NCI-H146 treated with DMSO at 0.1 percent for 48 hours (cell line): ENCODE data around the gene MYG1.
"Not testable (repeated sequence)": the region's sequence is repeated elsewhere in the genome, so short reads cannot be mapped to it uniquely, and the experiment has no call there.

Experiments
- DNase-seq: peaks from one replicate; lab custom pipeline; 2025; ENCODE audit not compliant: unreplicated experiment; lab: John Stamatoyannopoulos, UW

The MYG1 gene

DNA sequence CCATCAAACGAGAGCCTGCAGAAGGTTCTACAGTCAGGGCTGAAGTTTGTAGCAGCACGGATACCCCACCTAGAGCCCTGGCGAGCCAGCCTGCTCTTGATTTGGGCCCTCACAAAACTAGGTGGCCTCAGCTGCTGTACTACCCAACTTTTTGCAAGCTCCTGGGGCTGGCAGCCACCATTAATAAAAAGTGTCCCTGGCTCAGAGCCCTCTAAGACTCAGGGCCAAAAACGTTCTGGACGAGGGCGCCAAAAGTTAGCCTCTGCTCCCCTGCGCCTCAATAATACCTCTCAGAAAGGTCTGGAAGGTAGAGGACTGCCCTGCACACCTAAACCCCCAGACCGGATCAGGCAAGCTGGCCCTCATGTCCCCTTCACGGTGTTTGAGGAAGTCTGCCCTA, 13.0 kb upstream of the MYG1 start:
- no peak for DNase-seq

DNA sequence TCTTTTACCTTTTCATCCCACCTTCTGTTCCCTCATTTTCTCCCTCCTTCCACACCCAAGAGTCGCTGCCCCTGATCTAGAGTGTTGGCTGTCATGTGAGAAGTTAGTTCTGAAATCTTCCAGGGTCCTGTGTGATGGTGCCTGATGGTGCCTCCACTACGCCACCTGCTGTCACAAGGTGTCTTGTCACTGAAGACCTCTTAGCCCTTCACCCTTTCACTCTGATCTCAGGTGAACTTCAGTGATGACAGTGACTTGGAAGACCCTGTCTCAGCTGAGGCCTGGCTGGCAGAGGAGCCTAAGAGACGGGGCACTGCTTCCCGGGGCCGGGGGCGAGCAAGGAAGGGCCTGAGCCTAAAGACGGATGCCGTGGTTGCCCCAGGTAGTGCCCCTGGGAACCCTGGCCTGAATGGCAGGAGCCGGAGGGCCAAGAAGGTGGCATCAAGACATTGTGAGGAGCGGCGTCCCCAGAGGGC, 11.7 kb upstream of the MYG1 start:
- peak; percentile 7 for DNase-seq

DNA sequence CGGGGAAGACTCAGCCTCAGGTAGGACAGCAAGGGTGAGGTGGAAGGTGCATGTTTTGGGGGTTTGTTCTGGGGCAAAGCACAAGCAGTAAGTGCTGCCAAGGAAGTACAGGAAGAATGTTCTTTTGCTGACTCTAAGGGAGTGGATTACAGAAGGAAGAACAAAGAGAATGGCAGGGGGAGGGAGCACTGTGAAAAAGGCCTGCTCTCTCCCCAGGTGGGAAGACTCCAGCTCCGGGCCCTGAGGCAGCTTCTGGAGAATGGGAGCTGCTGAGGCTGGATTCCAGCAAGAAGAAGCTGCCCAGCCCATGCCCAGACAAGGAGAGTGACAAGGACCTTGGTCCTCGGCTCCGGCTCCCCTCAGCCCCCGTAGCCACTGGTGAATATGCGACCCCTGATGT, 11.2 kb upstream of the MYG1 start:
- no peak for DNase-seq

DNA sequence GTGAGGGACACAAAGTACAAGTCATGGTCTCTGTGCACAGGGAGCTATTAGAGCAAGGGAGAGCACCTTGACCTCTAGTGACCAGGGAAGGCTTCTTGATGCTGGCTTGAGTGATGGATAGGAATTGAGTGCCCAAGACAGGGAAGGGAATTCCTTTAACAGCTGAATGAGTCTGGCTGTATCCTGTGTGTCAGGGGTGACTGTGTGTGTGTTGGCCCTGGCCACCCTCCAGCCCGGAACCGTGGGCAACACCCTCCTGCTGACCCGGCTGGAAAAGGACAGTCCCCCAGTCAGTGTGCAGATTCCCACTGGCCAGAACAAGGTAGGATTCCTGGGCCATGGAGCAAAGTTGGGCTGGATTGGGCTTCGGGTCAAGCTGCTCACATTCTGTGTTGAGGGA, 9.6 kb upstream of the MYG1 start:
- no peak for DNase-seq

DNA sequence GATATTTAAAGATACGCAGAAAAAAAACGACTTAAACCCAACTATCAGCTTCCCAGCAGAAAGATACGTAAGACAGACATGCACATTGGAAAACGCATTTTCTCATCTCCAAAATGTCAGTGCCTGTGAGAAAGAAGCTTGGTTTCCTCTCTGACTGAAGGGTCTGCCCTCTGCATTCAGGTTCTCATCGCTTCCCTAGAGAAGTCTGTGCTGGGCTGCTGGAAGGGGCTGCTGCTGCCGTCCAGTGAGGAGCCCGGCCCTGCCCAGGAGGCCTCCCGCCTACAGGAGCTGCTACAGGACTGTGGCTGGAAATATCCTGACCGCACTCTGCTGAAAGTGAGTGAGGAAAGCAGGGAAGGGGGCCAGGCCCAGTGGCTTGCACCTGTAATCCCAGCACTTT, 8.8 kb upstream of the MYG1 start:
- DNase-seq, result no peak

DNA sequence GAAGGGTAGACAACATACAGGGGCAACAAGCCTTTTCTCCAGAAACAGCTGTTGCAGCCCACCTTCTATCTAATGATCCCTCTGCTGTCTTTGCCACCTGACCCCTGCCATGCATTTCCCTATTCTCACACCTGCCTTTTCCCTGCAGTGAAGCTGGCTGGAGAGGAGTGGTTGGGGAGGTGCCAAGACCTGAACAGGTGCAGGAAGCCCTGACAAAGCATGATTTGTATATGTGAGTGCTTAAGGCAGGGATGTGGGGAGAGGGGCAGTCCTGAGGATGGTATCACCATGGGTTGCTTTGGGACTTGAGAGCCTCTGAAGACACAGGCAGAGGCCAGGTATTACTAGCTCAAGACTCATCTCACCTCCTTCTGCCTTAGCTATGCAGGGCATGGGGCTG, 7.1 kb upstream of the MYG1 start:
- DNase-seq, result no peak

DNA sequence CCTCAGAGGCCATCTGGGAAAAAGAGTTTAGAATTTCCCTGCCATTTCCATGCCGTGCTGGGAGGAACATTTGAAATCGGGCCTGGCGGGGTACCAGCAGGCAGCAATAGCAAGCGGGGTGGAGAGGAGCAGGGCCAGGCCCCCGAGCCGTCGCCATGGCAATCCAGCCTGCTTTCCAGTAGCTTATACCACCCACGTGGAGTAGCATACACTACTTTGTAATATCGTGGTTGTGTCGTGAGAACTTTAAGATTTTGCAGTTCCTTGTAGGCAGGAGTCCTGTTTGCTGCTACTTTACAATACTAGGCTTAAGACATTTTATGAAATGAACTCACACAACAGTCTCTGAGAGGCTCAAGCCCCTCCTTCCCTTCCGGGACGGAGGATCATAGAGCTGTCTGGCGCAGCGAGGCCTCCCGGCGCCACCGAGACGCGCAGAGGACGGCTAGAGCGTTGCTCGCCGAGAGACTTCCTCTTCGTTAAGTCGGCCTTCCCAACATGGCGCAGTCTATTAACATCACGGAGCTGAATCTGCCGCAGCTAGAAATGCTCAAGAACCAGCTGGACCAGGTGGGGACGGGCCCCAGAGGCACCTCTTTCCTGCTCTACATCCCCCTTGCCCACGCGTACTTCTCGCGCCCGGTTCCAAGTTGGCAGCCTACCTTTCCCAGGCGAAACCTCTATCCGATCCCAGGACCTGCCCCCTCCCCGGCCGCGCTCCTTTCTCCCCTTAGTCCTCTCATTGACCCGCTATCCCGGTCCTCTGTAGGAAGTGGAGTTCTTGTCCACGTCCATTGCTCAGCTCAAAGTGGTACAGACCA, 4.2 kb upstream of the MYG1 start, which contains the start of gene PFDN5:
PFDN5 (plus strand) TSS at position 473 of the 821 bp plus-strand sequence; CDS start at position 499, 26 bp downstream.
- peak; percentile 74 for DNase-seq

DNA sequence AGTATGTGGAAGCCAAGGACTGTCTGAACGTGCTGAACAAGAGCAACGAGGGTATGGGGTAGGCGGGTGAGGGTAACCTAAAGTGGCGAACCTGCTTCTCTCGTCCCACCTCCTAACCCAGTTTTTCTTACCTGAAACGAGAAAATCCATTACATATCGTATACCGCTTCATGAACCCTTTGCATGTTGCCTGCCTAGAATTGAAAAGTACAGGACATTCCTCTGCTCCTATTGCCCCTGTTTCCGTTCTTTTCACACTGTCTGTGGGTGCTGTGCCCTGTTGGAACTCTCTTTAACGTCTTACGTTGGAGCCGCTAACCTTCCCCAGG, 3.6 kb upstream of the MYG1 start:
- DNase-seq, result no peak

DNA sequence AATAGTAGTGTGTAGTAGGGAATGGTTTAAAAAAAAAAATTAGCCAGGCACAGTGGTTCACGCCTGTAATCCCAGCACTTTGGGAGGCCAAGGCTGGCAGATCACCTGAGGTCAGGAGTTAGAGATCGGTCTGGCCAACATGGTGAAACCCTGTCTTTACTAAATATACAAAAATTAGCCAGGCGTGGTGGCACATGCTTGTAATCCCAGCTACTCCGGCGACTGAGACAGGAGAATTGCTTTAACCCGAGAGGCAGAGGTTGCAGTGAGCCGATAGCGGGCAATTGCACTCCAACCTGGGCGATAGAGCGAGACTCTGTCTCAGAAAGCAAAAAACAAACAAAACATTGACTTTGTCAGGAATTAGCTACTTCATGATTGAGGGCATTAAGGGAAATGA, 2.4 kb upstream of the MYG1 start:
- not testable (repeated sequence) for DNase-seq

DNA sequence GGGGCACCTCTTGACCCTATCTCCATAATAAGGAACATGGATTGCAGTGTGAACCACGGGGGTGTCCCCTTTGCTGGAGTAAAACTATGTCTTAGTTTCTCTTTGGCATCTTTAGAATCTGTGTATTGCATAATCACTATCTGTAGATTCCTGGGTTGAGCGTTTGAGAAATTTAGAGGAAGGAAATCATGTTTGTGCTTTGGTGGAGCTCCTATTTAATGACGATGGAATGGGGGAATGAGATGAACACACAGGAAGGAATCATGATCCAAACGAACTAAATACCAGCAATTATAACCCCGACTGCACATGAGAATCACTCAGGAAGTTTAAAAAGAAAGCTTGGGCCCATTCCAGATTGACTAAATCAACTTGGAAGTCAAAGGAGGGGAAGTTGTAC, 1.3 kb upstream of the MYG1 start:
- no peak for DNase-seq

DNA sequence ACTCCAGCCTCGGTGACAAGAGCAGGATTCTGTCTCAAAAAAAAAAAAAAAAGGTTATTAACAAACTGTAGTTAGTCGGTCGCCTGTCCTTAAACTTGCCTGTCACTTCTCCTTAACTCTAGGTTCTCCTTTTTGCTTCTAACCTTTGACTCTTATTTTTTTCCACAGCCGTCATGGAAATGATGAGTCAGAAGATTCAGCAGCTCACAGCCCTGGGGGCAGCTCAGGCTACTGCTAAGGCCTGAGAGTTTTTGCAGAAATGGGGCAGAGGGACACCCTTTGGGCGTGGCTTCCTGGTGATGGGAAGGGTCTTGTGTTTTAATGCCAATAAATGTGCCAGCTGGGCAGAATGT, 418 bp upstream of the MYG1 start:
- no peak for DNase-seq

DNA sequence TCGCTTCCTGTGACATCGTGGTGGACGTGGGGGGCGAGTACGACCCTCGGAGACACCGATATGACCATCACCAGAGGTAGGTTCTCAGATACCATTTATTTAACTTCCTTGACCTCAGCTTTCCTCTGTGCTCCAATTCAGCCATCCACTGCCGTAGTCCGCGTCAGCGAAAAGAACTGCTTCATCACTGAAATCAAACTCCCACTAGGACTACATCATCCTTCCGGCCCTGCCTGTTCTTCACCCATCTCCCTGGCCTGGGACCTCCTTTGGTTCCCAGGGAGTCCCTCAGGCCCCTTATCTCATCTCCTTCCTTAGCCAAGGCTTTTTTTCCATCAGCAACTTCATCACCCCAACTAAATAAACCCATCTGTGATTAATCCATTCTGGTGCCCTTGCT, 692 bp downstream of the MYG1 start:
- no peak for DNase-seq

DNA sequence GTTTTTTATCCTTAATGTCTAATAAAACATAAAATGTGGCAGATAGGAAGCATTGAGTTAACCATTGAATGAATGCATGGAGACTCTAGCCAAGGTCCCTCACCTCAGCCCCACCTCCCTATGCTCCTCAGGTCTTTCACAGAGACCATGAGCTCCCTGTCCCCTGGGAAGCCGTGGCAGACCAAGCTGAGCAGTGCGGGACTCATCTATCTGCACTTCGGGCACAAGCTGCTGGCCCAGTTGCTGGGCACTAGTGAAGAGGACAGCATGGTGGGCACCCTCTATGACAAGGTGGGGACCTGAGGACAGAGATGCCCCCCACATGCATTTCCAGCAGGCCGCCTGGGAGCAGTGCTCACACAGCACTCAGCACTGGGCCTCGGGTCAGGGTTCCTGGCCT, 3.4 kb downstream of the MYG1 start:
- DNase-seq, result no peak

DNA sequence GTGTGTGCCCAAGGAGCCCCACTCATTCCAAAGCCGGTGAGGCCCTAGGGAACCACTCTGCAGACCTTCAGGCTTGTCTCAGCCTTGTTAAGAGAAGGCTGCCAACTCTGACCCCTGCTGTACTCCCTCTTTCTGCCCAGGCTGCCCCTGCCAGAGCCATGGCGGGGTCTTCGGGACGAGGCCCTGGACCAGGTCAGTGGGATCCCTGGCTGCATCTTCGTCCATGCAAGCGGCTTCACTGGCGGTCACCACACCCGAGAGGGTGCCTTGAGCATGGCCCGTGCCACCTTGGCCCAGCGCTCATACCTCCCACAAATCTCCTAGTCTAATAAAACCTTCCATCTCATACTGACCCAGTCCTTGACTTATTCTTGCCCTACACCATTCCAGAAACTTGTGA, 7.3 kb downstream of the MYG1 start:
- DNase-seq, result no peak

DNA sequence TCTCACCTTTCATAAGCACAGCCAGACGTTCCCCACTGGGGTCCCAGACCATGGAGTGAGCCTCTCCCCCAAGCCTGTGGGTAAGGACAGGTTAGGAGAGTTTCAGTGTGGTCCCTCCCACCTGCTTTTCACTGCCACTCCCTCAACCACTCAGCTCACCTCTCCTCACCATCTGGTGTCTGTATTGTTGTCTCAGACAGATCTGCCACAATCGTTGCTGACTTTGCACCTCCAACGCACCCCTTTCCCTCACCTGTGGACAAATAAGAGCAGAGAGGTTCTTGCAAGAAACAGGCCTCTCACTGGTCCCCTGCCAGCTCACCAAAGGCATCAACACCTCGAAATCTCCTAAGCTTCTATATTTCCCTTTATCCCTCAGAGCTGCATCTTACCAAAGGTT, 8.8 kb downstream of the MYG1 start:
- no peak for DNase-seq

DNA sequence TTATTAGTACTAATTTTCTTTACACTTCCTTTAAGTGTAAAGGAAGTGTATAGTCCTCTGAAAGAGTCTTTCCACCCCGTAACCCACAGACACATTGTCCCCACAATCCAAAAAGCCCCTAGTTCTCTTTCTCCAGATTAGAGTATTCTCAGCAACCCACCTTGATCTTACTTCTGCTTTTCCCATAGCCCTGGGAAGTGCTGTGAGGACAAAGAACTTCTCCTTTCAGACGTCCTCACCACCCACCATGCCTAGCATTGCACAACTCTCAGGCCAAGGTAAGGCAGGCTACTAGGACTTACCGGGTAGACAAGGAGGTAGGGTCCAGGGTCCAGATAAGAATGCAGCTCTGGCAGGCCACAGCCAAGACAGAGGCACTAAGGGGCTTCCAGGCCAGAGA, 14.5 kb downstream of the MYG1 start:
- no peak for DNase-seq

DNA sequence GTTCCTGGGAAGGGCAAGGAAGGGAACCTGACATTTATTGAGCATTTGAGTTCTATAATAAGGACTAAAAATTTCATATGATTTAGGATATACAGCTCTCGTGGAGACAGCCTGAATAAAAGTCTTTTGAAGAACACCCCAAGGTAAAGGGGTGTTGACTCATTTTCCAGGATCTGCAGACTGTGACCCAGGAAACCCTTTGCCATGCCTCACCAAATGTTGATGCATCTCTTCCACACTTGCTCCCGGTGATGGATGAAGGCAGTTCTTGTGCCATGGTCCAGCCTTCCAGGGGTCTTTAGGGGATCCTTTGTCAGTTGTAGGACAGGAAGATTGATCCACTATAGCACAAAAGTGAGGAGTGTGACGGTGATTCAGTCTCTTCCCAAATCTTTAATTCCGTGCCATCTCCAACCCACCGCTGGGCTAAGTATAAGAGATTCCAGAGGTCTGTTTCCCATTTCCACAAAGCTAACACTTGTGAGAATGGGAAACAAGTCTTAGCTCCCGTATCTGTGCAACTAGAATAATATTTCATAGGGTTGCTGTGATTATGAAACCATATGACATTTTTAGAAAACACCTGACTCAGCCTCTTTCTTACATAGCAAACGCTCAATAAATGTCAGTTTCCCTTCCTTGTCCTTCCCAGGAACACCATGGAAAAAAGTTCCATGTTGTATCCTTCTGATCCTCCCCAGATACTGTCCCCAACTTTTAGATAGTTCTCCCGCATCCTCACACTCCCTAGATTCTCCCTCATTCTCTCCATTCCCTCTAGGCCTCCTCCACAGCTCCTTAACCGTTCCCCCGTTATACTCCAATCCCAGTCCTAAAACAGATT, 21.1 kb downstream of the MYG1 start:
- DNase-seq, result no peak

DNA sequence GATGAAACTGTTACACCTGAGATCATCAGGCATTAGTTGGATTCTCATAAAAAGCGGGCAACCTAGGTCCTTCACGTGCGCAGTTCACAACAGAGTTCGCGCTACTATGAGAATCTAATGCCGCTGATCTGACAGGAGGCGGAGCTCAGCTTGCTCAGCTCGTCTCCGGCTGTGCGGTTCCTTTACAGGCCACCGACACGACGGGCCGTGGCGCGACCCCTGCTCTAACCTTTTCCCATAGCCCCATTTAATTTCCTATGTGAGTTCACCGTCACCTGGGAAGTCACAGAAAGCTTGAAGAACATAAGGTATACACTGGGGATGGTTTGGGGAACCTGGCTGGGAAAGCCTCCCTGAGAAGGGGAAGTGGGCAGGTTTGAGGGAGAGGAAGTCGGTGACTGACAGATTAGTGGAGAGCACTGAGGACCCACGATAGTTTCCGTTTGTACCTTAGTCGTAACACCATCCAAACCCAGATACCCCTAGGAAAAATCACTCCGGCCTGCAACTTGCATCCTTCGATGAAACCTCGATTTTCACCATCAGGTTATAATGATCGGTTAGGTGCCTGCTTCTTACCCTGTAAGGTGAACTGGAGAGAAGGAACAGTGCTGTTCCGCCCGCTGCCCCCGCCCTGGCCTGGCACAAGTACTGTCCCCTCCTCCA, 24.8 kb downstream of the MYG1 start:
- DNase-seq, result no peak

DNA sequence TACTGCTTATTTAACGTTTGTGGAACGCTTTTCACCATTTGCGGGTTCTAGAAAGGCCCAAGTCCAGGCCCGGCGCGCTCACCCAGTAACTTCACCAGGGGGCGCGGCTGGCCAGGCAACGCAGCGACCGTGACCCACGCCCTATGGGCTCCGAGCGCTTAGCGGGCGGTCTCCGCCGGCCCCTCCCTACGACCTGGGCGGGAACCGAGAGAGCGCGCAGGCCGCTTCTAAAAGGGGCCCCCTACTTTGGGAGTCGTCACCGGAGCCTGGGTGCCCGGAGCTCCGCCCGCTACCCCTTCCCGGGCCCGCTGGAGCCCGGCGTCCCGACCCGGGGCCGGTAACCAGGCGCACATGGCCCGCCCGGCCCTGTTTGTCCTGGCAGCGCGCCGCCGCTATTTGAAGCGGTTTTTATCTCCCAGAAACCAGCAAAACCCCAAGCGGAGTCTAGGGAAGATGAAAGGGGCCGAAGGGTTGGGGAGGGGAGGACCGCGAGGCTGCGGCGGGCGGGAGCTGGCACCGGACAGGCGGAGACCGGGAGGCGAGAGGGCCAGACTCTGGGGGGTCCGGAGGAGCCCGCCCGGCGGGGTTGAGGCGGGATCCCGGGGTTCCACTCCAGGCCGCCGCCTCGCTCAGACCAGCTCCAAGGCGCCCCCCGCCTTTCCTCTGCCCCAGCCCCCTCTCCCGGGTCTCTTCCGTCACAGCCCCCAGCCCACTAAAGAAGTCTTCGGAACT, 25.4 kb downstream of the MYG1 start:
- peak; percentile 80 for DNase-seq

DNA sequence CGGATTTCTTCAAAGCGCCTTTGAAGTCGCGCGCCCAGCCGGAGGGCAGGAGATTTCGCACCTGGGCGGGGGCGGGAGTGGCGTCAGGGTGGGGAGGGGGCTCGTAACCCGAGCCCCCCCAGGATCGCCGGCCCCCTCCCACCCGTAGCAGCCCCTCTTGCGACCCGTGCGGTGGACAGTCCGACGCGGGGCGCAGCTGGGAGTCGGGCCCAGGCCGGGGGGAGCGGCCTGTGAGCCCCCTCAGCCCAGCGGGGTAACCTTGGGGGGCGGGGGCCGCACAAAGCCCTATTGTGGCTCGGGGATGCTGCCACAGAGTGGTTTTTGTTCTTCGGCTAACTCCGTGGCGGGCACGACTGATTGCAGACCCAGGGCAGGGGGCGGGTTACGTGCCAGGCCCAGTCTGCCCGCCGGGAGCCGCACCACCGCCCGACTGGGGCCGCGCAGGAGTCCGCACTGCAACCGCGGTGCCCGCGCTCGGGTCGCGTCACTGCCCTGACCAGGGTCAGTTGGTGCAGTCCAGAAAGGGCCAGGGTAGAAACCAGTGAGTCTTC, 26.1 kb downstream of the MYG1 start:
- DNase-seq, result peak; percentile 37
